Myocyte (in vitro differentiated cells): ENCODE data around the gene SIVA1. TPM values are rescaled to one million over a fixed set of nuclear protein-coding genes. Genes with fewer than 3 reads are reported as not detected.

Experiments
- DNase-seq: peaks from one replicate; pipeline ENCODE4 v3.0.0-alpha.2; 2012; ENCODE audit warnings: low read depth
- polyA plus RNA-seq: library from polyadenylated mRNA; unstranded; fragments of >200 nt; gene quantifications from one replicate; pipeline ENCODE4 v1.2.1, GENCODE V29; 2012; ENCODE audit warnings: missing spikeins
- total RNA-seq: library from RNA; depleted of rRNA; stranded (reverse); fragments of >200 nt; gene quantifications from 2 replicates; pipeline ENCODE4 v1.2.3, GENCODE V29; 2014

SIVA1 gene
- 173 and 212 TPM in 2 replicates for total RNA-seq
- polyA plus RNA-seq = 73.7 TPM

GRCh38 chr14:104752735-104753527 lies at the start of gene SIVA1:
TSS of gene SIVA1 (plus strand) at chr14:104753147. CDS start at chr14:104753202, 55 bp downstream.
- peak; percentile 99 for DNase-seq

GRCh38 chr14:104703269-104703668 lies 49.7 kb upstream of the SIVA1 start:
- no peak for DNase-seq

- DNase-seq = no peak
Observed at GRCh38 chr14:104704252-104704651, 48.7 kb upstream of the SIVA1 start.

- DNase-seq = no peak
Observed at GRCh38 chr14:104705340-104706047, 47.5 kb upstream of the SIVA1 start.

GRCh38 chr14:104706733-104707607 lies 46.0 kb upstream of the SIVA1 start:
- peak; percentile 63 for DNase-seq

- DNase-seq = no peak
Observed at GRCh38 chr14:104707608-104708595, 45.0 kb upstream of the SIVA1 start.

- peak; percentile 62 for DNase-seq
Observed at GRCh38 chr14:104708606-104709268, 44.2 kb upstream of the SIVA1 start.

GRCh38 chr14:104709387-104710039 lies 43.4 kb upstream of the SIVA1 start:
- no peak for DNase-seq

GRCh38 chr14:104710071-104710735 lies 42.7 kb upstream of the SIVA1 start:
- no peak for DNase-seq

GRCh38 chr14:104712881-104713734 lies 39.8 kb upstream of the SIVA1 start:
- DNase-seq = no peak

- no peak for DNase-seq
Observed at GRCh38 chr14:104714066-104714465, 38.9 kb upstream of the SIVA1 start.

GRCh38 chr14:104714681-104715080 lies 38.3 kb upstream of the SIVA1 start:
- DNase-seq = no peak

- DNase-seq = no peak
Observed at GRCh38 chr14:104715416-104715815, 37.5 kb upstream of the SIVA1 start.

GRCh38 chr14:104715871-104716270 lies 37.1 kb upstream of the SIVA1 start:
- DNase-seq = no peak

GRCh38 chr14:104717137-104717536 lies 35.8 kb upstream of the SIVA1 start:
- no peak for DNase-seq

GRCh38 chr14:104717646-104718045 lies 35.3 kb upstream of the SIVA1 start:
- DNase-seq = no peak

GRCh38 chr14:104718147-104718546 lies 34.8 kb upstream of the SIVA1 start:
- no peak for DNase-seq

- DNase-seq = no peak
Observed at GRCh38 chr14:104718871-104719270, 34.1 kb upstream of the SIVA1 start.
